SK-N-DZ (cell line): ENCODE measurements around the gene OR4K5. TPM values are rescaled to one million over a fixed set of nuclear protein-coding genes. Genes with fewer than 3 reads are reported as not detected.
A peak's percentile ranks its signal among the peaks of the same experiment; 100 is the strongest.
"Not testable (repeated sequence)": the region's sequence is repeated elsewhere in the genome, so short reads cannot be mapped to it uniquely, and the experiment has no call there.

Experiments
- DNase-seq: peaks from one replicate; pipeline ENCODE4 v3.0.0-alpha.2; 2015; ENCODE audit warnings: low spot score
- polyA plus RNA-seq, 2 experiments: library from polyadenylated mRNA; depleted of rRNA; stranded (reverse); fragments of >200 nt; gene quantifications; 2 replicates each; pipeline ENCODE4 v1.2.3, GENCODE V29; 2014

The OR4K5 gene, protein sequence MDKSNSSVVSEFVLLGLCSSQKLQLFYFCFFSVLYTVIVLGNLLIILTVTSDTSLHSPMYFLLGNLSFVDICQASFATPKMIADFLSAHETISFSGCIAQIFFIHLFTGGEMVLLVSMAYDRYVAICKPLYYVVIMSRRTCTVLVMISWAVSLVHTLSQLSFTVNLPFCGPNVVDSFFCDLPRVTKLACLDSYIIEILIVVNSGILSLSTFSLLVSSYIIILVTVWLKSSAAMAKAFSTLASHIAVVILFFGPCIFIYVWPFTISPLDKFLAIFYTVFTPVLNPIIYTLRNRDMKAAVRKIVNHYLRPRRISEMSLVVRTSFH
- polyA plus RNA-seq (2014; cell fraction: cytosol; rRNA removed), result not detected in 2 replicates
- not detected in 2 replicates for polyA plus RNA-seq (2014; cell fraction: nucleus; rRNA removed)

DNA sequence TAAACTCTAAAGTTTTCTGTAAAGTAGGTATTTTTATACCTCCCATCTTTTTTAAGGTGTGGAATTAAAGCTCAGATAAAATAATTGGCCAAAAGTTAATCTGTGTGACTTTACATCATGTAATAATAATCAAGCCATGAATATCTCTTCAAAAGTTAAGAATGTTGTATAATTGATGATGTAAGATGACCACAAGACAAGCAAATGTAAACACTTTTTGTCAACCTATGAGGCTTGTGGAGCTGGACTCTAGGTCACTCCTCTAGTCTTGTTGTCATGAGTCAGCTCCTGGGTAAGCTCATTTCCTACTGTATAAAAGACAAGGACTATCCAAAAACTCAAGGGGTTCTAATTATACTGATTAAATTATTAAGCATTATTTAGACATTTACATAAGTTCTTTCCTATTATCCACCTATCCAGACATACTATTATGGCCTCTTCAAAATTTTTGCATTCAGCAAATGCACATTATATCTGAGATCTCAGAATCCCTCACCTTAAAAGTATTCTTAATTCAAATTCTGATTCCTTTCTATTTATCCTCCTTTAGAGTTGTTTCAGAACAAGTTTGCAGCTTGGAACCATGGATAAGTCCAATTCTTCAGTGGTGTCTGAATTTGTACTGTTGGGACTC lies at the start of gene OR4K5:
TSS of gene OR4K5 (plus strand) at position 587 of the 637 bp plus-strand sequence. CDS start at position 587, 0 bp downstream.
- no peak for DNase-seq

GRCh38 chr14:19873178-19873577 lies 47.2 kb upstream of the OR4K5 start:
- DNase-seq, result no peak

GRCh38 chr14:19874842-19875241 lies 45.6 kb upstream of the OR4K5 start, which contains the start of gene OR4K2:
Gene OR4K2, plus strand, starts transcription at chr14:19875142. Its CDS starts 1,126 bp downstream, at chr14:19876268.
- no peak for DNase-seq

DNA sequence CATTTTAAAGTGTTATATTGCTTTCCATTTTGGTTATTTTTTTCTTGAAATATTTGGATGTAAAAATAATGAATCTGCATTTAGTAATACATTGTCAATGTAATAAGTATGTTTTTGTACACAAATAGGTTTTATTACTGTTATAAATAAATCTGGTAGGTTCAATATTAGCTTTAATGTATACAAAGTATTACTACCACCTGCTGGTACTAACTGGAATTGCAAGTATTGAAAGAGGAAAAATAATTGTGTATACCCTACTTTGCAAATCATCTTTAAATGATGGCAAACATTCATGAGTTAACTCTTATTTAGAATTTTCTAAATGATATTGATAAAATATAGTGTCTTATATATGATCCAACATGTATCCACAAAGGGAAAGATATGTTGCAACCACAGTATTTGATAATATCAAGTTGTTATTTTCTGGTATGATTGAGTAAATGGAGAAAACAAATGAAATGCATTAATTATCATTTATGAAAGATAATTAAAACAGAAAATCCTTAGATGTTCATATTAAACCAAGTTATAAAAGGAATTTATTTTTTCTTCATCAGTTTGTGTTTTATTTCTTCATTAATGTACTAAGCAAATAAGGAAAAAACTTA lies 42.3 kb upstream of the OR4K5 start:
- peak; percentile 9 for DNase-seq

DNA sequence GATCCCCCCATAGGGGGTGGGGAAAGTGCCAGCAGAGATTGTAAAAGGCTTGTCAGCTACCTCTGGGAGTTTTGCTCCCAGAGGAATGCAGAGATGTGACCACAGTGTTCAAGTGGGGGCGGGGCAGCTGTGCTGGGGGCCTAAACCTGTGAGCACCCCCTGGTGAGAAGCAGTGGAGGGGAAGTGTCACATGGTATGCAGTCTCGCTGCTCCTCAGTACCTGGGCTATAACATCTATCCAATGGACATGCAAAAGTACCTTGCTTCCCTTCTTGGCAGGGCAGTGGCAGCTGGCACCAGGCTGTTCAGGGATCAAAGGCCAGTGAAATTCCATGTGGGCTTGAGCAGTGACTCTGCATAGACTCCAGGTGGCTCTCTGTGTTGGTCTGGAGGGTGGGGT lies 25.1 kb upstream of the OR4K5 start:
- DNase-seq, result no peak

DNA sequence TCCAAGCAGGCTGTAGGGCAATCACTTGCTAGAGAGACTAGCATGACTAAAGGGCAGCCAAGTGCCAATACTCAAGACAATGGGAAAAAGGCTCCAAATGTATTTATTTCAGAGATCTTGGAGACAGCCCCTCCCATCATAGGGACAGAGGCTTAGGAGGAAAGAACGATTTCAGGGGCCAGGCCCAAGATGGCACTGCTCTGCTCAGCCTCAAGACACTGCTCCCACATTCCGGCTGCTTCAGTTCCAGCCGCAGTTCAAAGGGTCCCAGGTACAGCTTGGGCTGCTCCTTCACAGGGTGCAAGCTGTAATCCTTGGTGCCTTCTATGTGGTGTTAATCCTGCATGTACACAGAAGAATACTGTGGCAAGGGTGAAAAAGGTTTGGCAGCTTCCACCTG lies 19.4 kb upstream of the OR4K5 start:
- DNase-seq, result no peak

GRCh38 chr14:19902409-19902808 lies 18.0 kb upstream of the OR4K5 start:
- DNase-seq, result no peak

DNA sequence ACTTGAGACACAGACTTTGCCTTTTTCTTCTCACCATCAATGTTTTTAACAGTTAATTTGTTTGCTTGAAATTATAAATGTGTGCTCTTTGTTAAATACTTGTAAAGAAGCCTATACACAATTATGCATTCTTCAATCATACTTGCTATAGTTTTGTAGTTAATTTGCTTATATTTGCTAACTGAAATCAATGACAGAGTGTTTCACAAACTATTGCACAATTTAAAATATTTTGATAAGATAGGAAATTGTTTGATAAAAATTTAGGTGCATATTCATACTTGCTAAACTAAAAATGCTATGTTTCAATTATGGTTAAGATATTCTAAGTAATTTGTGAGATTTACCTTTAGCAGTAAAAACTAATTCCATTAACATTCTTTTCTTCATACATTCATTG lies 13.7 kb upstream of the OR4K5 start:
- no peak for DNase-seq

DNA sequence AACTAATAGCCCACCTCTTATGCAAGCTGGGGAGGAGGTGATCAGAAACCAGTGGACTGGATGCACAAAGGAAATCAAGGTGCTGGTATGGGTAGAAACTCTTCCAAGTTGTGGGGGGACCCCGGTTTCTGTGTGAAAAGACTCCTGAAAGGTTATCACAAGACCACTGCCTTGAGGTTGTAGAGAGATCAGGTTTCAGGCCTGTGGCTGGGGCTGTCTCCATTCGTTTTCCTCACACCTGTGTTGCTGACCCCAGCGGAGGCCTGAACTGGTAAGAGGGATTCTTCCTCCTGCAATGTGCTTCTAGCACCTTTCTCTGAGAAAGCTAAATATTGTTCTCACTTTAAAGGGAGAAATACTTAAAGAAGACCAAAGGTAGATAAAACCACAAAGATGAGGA lies 9.3 kb upstream of the OR4K5 start:
- DNase-seq, result no peak

DNA sequence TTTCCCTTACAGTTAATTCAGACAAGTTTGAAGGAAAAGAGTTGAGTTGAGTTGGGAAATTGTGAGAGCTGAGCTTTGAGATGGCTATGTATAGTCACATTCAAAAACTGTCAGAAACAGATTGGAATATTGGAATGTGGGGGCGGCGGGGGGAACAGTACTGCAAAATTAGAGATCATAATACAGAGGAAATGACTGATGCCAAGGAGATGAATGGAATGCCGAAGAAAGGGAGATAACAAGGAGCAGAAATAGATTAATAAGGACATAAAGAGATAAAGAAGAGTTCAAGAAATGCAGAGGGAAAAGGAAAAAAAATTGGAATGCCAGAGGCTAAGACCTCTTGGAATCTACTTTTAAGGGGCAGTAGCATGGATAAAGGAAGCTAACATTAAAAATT lies 3.2 kb upstream of the OR4K5 start:
- DNase-seq, result no peak

GRCh38 chr14:19917955-19918518 lies 2.4 kb upstream of the OR4K5 start:
- no peak for DNase-seq

- no peak for DNase-seq
Measured at GRCh38 chr14:19918553-19919264, 1.7 kb upstream of the OR4K5 start.

- no peak for DNase-seq
Measured at GRCh38 chr14:19930617-19931016, 10.2 kb downstream of the OR4K5 start, which contains the start of gene OR4K1. Gene OR4K1, plus strand, starts transcription at chr14:19930917. Its CDS starts 4,750 bp downstream, at chr14:19935667.

DNA sequence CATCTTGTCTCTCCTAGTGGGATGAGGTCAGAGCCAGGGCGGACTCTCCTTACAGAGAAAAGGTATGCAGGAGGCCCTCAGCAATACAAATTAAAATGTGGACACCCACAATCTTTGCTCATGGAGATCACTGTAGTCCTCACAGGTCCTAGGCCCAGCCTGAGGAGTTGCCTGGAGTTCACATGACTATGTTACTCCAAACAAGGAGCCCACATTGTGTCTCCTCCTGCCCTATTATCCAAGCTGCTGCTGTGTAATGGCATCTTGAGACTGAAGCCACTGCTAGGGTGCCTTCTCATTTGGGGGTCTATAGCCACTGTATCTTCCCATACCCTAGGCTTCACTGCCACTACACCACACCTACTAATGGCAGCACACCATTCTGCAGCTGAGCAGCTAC lies 21.3 kb downstream of the OR4K5 start:
- no peak for DNase-seq

DNA sequence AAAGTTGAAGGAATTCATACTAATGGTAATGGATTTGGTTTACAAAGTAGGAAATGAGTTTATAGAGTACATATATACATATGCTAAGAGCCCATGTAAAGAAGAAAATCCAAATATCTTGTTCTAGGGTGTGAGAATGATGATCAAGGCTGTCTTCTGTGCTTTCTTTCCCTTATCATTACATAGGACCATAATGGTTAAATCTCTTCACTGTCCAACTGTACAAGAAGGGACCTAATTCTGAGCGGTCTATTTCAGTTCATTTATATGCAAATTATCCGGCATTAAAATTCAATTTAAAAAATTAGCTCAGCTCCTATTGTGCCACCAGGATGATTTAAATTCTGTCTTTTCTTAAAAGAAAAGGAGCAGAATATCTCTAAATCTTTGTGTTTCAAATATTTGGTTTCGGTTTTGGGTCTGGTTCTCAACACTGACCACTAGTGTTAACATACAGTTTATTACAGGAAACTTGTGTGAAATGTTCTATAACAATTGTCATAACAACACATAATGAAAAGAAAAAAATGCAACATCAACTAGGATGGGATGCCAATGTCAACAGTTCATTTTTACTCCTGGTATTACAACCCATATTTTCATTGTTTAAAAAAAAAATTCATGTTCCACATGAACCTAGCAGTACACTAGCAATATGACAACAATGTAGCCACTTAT lies 27.1 kb downstream of the OR4K5 start:
- no peak for DNase-seq

DNA sequence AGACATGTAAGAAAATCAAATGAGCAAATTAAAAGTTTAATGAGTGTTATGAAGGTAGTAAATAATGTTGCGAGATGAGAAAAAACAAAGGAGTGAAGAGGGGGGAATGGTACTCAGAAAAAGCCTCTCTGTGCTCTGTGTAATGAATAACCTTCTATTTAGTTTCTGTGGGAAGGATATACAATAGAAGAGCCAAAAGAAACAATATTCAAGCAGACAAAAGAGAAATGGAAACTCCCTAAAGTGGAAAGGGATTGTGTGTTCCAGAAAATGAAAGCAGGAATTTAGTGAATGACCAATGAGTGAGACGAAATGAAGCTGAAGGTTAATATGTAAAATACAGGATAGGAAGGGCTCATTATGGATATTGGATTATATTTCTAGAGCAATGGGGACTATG lies 28.8 kb downstream of the OR4K5 start:
- DNase-seq, result no peak

DNA sequence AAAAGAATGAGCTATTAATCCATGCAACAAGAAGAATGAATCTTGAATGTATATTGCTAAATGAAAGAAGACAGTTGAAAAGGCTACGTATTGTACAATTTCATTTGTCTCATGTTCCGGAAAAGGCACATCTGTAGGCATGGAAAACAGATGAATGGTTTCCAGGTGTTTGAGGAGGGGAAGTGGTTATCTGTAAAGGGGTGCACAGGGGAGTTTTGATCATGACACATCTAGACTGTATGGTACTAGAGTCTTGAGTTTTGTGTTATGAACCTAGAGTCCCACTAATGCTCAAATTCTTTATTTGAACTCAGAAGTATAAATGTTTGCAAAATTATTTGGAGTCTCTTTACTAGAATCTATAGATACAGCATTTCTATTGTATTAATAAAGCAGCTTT lies 49.3 kb downstream of the OR4K5 start:
- DNase-seq, result not testable (repeated sequence)
